K562 (cell line): Measurements from ENCODE around the gene CDK4. TPM values are rescaled to one million over a fixed set of nuclear protein-coding genes. Genes with fewer than 3 reads are reported as not detected.

Source experiments
- CEBPG ChIP-seq, 3 experiments: fragments of 200-800 bp in 1 of 3; sonication (Bioruptor generic) in 1 of 3; sonication (generic) in 1 of 3; formaldehyde crosslinking in 1 of 3; IDR thresholded peaks in 2 of 3; conservative IDR thresholded peaks in 1 of 3; 2 replicates each; pipeline versions ENCODE4 v1.6.1 to v1.8.0; 2016 to 2022; ENCODE audit warnings: missing compliant biosample characterization in 2 of 3, missing genetic modification characterization in 2 of 3, mild to moderate bottlenecking in 1 of 3, missing genetic modification reagents in 1 of 3
- CREB3L1 ChIP-seq: fragments of 450-650 bp; IDR thresholded peaks from 2 replicates; pipeline ENCODE4 v1.6.1; 2014; ENCODE audit warnings: low read depth, mild to moderate bottlenecking, moderate library complexity, borderline replicate concordance
- GABPA ChIP-seq: fragments of 200-800 bp; sonication (Bioruptor generic); conservative IDR thresholded peaks from 2 replicates; pipeline ENCODE4 v1.6.1; 2016; ENCODE audit warnings: low read depth, missing genetic modification characterization, missing compliant biosample characterization
- GATAD2A ChIP-seq: fragments of 450-650 bp; IDR thresholded peaks from 2 replicates; pipeline ENCODE4 v1.6.1; 2017
- GTF3C2 ChIP-seq: IDR thresholded peaks from 3 replicates; pipeline ENCODE4 v1.6.1; 2011; ENCODE audit warnings: borderline replicate concordance, mild to moderate bottlenecking, moderate library complexity; ENCODE audit not compliant: insufficient read length; ENCODE audit errors: extremely low read depth
- HDAC3 ChIP-seq: fragments of 450-650 bp; IDR thresholded peaks from 2 replicates; pipeline ENCODE4 v1.6.1; 2018; ENCODE audit warnings: borderline replicate concordance, mild to moderate bottlenecking, moderate library complexity; ENCODE audit not compliant: partially characterized antibody
- HIVEP1 ChIP-seq: fragments of 250-450 bp; sonication (Bioruptor Pico); IDR thresholded peaks from 2 replicates; pipeline ENCODE4 v1.4.0; 2020; ENCODE audit warnings: mild to moderate bottlenecking
- KLF10 ChIP-seq: fragments of 250-450 bp; sonication (Bioruptor Pico); IDR thresholded peaks from 2 replicates; pipeline ENCODE4 v1.6.1; 2021; ENCODE audit warnings: matching md5 sums
- PCBP1 ChIP-seq: fragments of 200-400 bp; formaldehyde crosslinking; IDR thresholded peaks from 2 replicates; pipeline ENCODE4 v1.6.1; 2018; ENCODE audit warnings: mild to moderate bottlenecking, low read depth, low read length; ENCODE audit not compliant: poor library complexity, severe bottlenecking
- RB1 ChIP-seq: fragments of 450-650 bp; IDR thresholded peaks from 2 replicates; pipeline ENCODE4 v1.6.1; 2017; ENCODE audit warnings: low read depth, mild to moderate bottlenecking
- SMC3 ChIP-seq: conservative IDR thresholded peaks from 2 replicates; pipeline ENCODE4 v1.6.1; 2011; ENCODE audit warnings: low read depth, low read length, improper control_type of control experiment; ENCODE audit not compliant: insufficient read depth
- ZBTB34 ChIP-seq: fragments of 250-450 bp; sonication (Bioruptor Pico); IDR thresholded peaks from 2 replicates; pipeline ENCODE4 v1.8.0; 2021; ENCODE audit warnings: mild to moderate bottlenecking, moderate library complexity
- ZBTB5 ChIP-seq: fragments of 450-650 bp; IDR thresholded peaks from 2 replicates; pipeline ENCODE4 v1.6.1; 2017; ENCODE audit warnings: antibody characterized with exemption
- ZFP36 ChIP-seq: fragments of 150-350 bp; IDR thresholded peaks from 2 replicates; pipeline ENCODE4 v1.6.1; 2018; ENCODE audit warnings: low read length, low read depth; ENCODE audit not compliant: partially characterized antibody
- ZNF174 ChIP-seq: fragments of 250-450 bp; sonication (Bioruptor Pico); IDR thresholded peaks from 2 replicates; pipeline ENCODE4 v1.4.0; 2020; ENCODE audit warnings: mild to moderate bottlenecking
- ZNF224 ChIP-seq: sonication (generic); formaldehyde crosslinking; IDR thresholded peaks from 2 replicates; pipeline ENCODE4 v1.8.0; 2022; ENCODE audit warnings: mild to moderate bottlenecking, missing genetic modification reagents
- ZNF551 ChIP-seq: fragments of 250-450 bp; sonication (Bioruptor Pico); IDR thresholded peaks from 2 replicates; pipeline ENCODE4 v1.5.0; 2021; ENCODE audit warnings: mild to moderate bottlenecking, moderate library complexity
- polyA plus RNA-seq, 8 experiments: library from polyadenylated mRNA; depleted of rRNA in 4 of 8; stranded (reverse) in 5 of 8; unstranded in 3 of 8; fragments of >200 nt; fragmentation: Nextera tagmentation in 2 of 8; fragmentation: Illumina TruSeq in 1 of 8; extraction: Ambion mirVana in 2 of 8; extraction: Trizol in 1 of 8; gene quantifications; 2 replicates each; pipeline versions ENCODE4 v1.2.1 to v1.2.3, GENCODE V29; 2011 to 2014; ENCODE audit warnings: inconsistent platforms in 1 of 8, missing spikeins in 1 of 8
- total RNA-seq, 7 experiments: library from RNA; depleted of rRNA in 6 of 7; stranded (reverse); fragments of >200 nt in 6 of 7; fragmentation: Illumina TruSeq in 2 of 7; extraction: Trizol in 2 of 7; gene quantifications; 2 replicates each; pipeline versions ENCODE4 v1.2.1 to v1.2.3, GENCODE V29; 2011 to 2021; ENCODE audit warnings: low replicate concordance in 1 of 7

CDK4 gene
- total and polyA plus RNA-seq, 9 of the 15 experiments (the other 6 are each of a cell fraction or from before 2014, with no cell fraction given) = 37.8 to 436 (median 238) TPM

GRCh38 chr12:57735952-57736740, 16.0 kb downstream of the CDK4 start (continued):
- TF ChIP-seq GTF3C2 = no peak
- no peak for TF ChIP-seq CREB3L1
- TF ChIP-seq ZNF224 (CRISPR knock-in tag) = no peak
- no peak for TF ChIP-seq HDAC3
- no peak for TF ChIP-seq ZNF551 (CRISPR knock-in tag)
- no peak for TF ChIP-seq ZNF174 (CRISPR knock-in tag)
- TF ChIP-seq ZBTB34 (CRISPR knock-in tag) = no peak
- no peak for TF ChIP-seq KLF10 (CRISPR knock-in tag)
- no peak for TF ChIP-seq ZFP36
- no peak for TF ChIP-seq ZBTB5
- peak; percentile 55 for TF ChIP-seq PCBP1
- peak; percentile 63 for TF ChIP-seq SMC3
- TF ChIP-seq RB1 = peak; percentile 39; the same call in 1 of the 2 replicates
- no peak for TF ChIP-seq CEBPG (CRISPR knock-in tag; IDR thresholded peaks at IDR 0.05)
- TF ChIP-seq CEBPG (tag; conservative IDR thresholded peaks at IDR 0.05 in 1 of 2, IDR thresholded peaks at IDR 0.05 in 1 of 2) = no peak
- TF ChIP-seq GABPA (tag) = peak; percentile 53; the same call in 1 of the 2 replicates
- no peak for TF ChIP-seq GATAD2A
- no peak for TF ChIP-seq HIVEP1
